NCI-H345 treated with DMSO at 0.1 percent for 48 hours (cell line): ENCODE data around the gene RERE.
"Not testable (repeated sequence)": the region's sequence is repeated elsewhere in the genome, so short reads cannot be mapped to it uniquely, and the experiment has no call there.

Experiments
- DNase-seq: peaks from one replicate; lab custom pipeline; 2025; ENCODE audit not compliant: unreplicated experiment; lab: John Stamatoyannopoulos, UW

Gene RERE

GRCh38 chr1:8695442-8695841, 122.0 kb downstream of the RERE start:
- DNase-seq, result not testable (repeated sequence)

- DNase-seq, result no peak
Observed at GRCh38 chr1:8693107-8693506, 124.3 kb downstream of the RERE start.

DNA sequence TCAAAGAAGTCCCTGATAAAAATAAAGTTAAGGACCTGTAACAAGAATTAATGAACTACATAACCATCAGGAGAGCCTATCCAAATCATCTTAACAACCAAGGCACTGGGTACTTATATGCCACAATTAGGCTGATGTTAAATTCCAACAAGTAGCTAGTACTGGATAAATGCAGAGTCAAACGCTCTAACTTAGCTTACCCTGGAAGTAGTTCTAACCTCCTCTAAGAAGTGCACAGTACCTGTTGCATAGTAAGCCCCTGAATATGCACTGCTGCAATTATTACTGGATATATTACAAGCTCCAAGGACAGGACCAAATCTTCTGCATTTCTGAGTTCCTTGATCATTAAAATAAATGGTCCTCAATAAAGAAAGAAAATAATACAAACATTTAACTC, 125.8 kb downstream of the RERE start:
- no peak for DNase-seq

- no peak for DNase-seq
Observed at GRCh38 chr1:8690253-8690525, 127.3 kb downstream of the RERE start.

DNA sequence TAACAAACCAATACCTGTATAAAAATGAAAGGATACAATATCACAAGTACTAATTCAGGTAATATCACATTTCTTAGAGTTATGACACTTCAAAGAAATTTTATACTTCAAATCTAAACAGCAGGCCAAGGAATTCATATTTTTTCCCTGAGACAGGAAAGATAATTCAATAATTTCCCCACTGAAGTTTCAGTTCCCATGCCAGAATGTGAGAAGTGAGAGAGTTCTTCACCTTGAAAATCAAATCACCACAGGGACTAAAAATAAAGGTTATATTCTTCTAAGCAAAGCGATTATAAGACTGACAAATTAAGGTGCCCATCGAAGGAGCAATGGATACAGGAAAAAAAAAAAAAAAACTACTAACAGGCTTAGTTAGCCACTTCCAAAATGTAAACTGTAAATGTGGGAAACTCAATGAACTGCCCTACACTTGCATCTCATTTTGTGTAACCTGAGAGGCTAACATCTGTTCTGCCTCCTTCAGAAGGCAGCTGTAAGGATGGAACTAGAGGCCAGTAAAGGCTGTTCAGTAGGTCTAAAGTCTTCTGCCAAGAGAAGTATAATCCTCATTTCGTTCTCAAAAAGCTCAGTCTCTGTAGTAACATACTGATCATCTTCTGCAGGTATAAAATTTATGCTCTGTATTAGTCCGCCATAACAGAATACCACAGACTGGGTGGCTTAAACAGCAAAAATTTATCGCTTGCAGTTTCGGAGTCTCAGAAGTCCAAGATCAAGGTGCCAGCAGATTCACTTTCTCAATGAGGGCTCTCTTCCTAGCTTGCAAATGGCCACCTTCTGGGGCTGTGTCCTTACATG, 127.8 kb downstream of the RERE start:
- no peak for DNase-seq

GRCh38 chr1:8687538-8687937, 129.9 kb downstream of the RERE start:
- no peak for DNase-seq

- DNase-seq, result no peak
Observed at GRCh38 chr1:8687039-8687438, 130.4 kb downstream of the RERE start.

DNA sequence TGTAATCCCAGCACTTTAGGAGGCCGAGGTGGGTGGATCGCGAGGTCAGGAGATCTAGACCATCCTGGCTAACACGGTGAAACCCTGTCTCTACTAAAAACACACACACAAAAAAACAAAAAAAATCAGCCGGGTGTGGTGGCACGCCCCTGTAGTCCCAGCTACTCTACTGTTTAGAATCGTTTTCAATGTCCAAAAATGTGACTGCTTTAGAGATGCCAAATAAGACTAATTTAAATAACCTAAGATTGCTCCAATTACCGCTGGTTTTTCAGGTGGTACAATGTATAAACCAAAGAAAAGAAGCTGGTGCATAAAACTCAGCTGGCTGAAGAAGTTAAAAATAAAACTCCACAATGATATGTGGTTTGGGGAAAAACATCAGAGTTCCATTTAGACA, 132.0 kb downstream of the RERE start:
- DNase-seq, result no peak

- DNase-seq, result no peak
Observed at GRCh38 chr1:8684590-8684989, 132.8 kb downstream of the RERE start.

DNA sequence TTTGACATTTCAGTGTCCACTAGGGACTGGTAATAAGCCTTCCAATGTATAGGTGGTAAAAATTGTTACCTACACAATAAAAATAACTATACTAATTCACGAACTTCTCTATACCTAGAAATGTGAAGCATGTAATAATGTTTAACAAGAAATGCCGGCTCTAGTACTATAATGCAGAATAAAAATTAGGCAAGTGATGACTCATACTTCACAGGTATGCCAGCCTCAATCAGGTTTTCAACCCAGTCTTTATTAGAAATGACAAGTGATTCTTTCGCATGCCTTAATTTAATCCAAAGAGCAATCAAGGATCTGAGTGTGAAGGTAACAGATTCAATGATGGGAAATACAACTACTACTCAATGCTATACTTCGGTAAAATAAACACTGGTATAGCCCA, 134.9 kb downstream of the RERE start:
- DNase-seq, result no peak

- no peak for DNase-seq
Observed at GRCh38 chr1:8681911-8682310, 135.5 kb downstream of the RERE start.

DNA sequence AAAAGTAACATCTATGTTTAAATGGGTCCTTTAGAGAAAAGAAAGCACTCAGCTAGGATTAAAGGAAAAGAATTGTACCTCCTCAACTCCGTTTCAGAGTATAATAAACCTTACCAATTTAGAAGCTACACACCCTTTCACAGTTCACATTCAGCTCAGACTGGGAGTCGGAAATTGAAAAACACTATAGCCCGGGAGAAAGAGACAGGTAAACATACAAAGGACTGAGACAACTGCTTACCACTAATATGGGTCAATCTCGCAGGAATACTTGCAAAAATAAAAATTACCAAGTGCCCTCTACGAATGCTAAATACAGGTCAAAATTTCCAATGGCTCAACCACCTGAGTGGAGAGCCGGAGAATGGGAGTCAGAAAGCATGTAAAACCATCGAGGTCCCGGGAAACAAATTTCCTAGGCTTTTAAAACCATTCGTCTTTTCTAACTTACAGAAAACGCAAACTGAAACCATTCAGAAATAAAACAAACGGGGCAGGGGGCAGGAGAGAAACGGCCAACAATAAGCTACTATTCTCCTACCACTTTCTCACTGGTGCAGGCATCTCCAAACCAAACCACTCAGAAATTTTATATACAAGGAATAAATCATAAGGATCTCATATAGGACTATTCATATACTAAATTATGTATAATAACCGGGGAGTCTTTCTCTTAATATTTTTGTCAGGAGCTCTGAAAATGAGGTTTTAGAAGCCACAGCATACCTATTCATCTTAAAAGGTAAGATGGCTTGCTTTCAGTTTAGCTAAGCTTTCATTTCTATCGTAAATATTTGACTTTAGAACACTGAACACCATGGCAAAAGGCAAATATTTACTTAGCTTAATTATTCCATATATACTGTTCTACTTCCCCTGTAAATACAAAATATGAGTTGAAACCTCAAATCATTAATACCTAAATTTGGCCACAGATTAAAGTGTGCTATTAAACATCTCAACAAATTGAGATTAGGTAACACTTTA, 136.5 kb downstream of the RERE start:
- no peak for DNase-seq

- DNase-seq, result no peak
Observed at GRCh38 chr1:8679929-8680663, 137.3 kb downstream of the RERE start.

GRCh38 chr1:8679395-8679800, 138.0 kb downstream of the RERE start:
- no peak for DNase-seq

DNA sequence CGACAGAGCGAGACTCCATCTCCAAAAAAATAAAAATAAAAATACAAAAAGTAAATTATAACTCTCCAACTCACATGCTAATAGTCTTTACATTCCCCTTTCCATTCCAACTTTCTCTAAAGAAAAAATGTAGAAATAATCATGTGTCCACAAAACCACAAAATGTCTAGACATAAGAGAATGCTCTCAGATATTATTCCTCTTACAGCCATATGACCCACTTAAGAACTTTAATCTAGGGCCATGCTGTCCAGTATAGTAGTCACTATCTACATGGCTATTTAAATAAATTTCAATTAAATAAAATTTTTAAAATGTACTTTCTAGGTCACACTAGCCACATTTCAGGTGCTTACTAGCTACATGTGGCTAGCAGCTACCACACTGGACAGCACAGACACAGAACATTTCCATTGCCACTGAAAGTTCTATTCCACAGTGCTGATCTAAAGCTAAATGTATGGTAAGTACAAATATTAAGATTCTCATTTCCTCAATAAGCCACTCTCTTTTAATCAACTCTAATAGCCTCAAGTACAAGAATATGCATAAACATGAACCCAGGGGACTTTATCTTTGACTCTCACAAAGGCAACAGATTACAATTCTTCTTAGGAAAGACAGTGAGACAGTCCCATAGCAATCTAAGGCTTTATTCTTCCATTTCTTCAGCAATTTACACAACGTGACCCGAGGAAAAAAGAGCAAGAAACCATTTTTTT, 138.6 kb downstream of the RERE start:
- DNase-seq, result no peak

DNA sequence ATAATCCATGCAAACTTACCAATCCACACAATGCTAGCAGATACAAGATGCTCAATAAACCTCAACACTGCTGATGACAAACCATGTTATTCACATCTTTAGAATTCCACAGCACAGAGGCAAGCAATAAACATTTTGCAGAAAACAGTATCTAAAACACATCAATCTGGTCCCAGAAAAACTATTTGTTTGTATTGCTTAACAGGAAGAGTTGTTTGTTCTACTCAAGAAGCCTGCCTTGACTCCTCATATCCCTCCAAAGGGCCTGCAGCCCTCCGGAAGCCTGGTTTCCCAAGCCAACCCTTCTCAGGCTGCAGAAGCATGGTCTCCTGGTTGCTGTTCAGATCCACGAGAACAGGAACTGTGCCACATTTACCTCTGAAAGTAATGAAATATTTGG, 139.7 kb downstream of the RERE start:
- DNase-seq, result no peak

DNA sequence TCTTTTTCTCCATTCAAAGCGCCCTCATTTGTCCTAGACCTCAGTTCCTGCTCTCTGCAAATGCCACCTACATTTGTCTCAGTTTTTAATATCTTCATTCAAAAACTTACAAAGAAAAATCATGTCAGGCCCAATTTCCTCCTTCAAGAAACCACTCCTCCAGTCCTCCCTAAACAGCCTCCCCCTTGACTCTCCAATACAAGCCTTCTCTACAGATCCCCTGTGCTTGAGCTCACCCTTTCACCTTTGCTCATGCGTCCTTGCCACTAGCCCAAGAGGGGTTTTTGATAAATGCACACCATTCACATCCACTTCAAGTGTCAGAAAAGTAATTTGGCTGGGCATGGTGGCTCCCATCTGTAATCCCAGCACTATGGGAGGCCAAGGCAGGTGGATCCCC, 140.6 kb downstream of the RERE start:
- no peak for DNase-seq

DNA sequence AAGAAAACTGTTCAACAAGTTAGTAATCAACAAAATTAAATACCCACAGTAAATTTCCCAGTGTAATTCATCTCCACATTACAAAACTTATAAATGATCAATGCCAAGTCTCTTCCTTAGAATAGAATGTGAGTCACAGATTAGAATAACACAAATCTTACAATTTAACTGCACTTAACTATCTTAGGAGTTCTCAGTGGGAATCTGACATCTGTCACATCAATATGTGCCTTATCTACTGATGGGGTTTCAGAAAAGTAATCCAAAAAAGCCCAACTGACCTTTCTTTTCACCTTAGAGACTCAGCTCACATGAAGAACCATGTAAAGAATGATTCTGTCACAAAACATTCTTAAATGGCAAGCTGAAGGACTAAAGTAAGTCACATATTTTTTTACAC, 141.4 kb downstream of the RERE start:
- DNase-seq, result no peak

GRCh38 chr1:8674912-8675311, 142.5 kb downstream of the RERE start:
- no peak for DNase-seq

DNA sequence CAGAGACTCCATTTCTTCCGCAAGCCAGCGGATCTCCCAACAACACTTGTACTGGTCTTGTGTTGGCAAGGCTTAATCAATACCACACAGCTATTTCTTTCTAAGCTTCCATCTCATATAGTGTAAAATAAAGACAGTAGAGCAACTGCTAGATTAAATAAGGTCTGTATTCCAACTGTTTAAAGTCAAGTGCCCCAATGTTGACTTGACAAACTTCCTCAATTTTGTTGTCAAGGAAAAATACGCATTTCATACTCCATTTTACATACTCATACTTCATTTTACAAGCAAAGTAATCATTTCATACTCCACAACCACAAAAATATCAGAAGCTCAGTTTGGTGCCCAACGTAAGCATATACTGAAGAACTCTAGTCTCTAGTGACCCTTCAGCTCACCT, 143.0 kb downstream of the RERE start:
- DNase-seq, result no peak

- DNase-seq, result no peak
Observed at GRCh38 chr1:8671306-8671917, 146.0 kb downstream of the RERE start.
